ENCODE results near the gene TLE4.
"Not testable (repeated sequence)": the region's sequence is repeated elsewhere in the genome, so short reads cannot be mapped to it uniquely, and the experiment has no call there.

The TLE4 gene

GRCh38 chr9:79571309-79572031, at the start of gene TLE4:
TLE4 (plus strand) TSS chr9:79571965; CDS start chr9:79572791, 826 bp downstream.
- DNase-seq (ENCODE audit: low read depth in 2 of 3, low spot score in 2 of 3), result peak; percentile 80 to 98 (median 95)

GRCh38 chr9:79522793-79523192, 49.0 kb upstream of the TLE4 start:
- no peak for DNase-seq (ENCODE audit: low read depth in 2 of 3, low spot score in 2 of 3)

GRCh38 chr9:79524266-79524665, 47.5 kb upstream of the TLE4 start:
- DNase-seq (ENCODE audit: low read depth in 2 of 3, low spot score in 2 of 3), result no peak

GRCh38 chr9:79526149-79526672, 45.6 kb upstream of the TLE4 start:
- no peak for DNase-seq (ENCODE audit: low read depth in 2 of 3, low spot score in 2 of 3)

GRCh38 chr9:79535534-79535933, 36.2 kb upstream of the TLE4 start:
- no peak for DNase-seq (ENCODE audit: low read depth in 2 of 3, low spot score in 2 of 3)

GRCh38 chr9:79537838-79538237, 33.9 kb upstream of the TLE4 start:
- no peak for DNase-seq (ENCODE audit: low read depth in 2 of 3, low spot score in 2 of 3)

GRCh38 chr9:79542735-79543620, 28.8 kb upstream of the TLE4 start:
- DNase-seq (ENCODE audit: low read depth in 2 of 3, low spot score in 2 of 3), result no peak

- DNase-seq (ENCODE audit: low read depth in 2 of 3, low spot score in 2 of 3), result not testable (repeated sequence)
Observed at GRCh38 chr9:79544375-79544774, 27.4 kb upstream of the TLE4 start.

GRCh38 chr9:79551586-79551985, 20.2 kb upstream of the TLE4 start:
- DNase-seq (ENCODE audit: low read depth in 2 of 3, low spot score in 2 of 3), result no peak

GRCh38 chr9:79551994-79552393, 19.8 kb upstream of the TLE4 start:
- no peak for DNase-seq (ENCODE audit: low read depth in 2 of 3, low spot score in 2 of 3)

GRCh38 chr9:79555474-79556089, 16.2 kb upstream of the TLE4 start:
- DNase-seq (ENCODE audit: low read depth in 2 of 3, low spot score in 2 of 3), result no peak

GRCh38 chr9:79559495-79560181, 12.1 kb upstream of the TLE4 start:
- DNase-seq (ENCODE audit: low read depth in 2 of 3, low spot score in 2 of 3), result no peak

- no peak for DNase-seq (ENCODE audit: low read depth in 2 of 3, low spot score in 2 of 3)
Observed at GRCh38 chr9:79562749-79563386, 8.9 kb upstream of the TLE4 start.

- DNase-seq (ENCODE audit: low read depth in 2 of 3, low spot score in 2 of 3), result no peak
Observed at GRCh38 chr9:79564105-79564504, 7.7 kb upstream of the TLE4 start.

- DNase-seq (ENCODE audit: low read depth in 2 of 3, low spot score in 2 of 3), result no peak
Observed at GRCh38 chr9:79565245-79565644, 6.5 kb upstream of the TLE4 start.

GRCh38 chr9:79567671-79568098, 4.1 kb upstream of the TLE4 start:
- DNase-seq (ENCODE audit: low read depth in 2 of 3, low spot score in 2 of 3), result no peak

- no peak for DNase-seq (ENCODE audit: low read depth in 2 of 3, low spot score in 2 of 3)
Observed at GRCh38 chr9:79568337-79569101, 3.2 kb upstream of the TLE4 start.

GRCh38 chr9:79569814-79570447, 1.8 kb upstream of the TLE4 start:
- no peak for DNase-seq (ENCODE audit: low read depth in 2 of 3, low spot score in 2 of 3)
